Neural progenitor cell (in vitro differentiated cells): ENCODE measurements around the gene PRRC1. TPM values are rescaled to one million over a fixed set of nuclear protein-coding genes. Genes with fewer than 3 reads are reported as not detected.

ENCODE experiments used
- DNase-seq: peaks from one replicate; pipeline ENCODE4 v3.0.0-alpha.2; 2016; ENCODE audit warnings: low spot score
- H2AFZ ChIP-seq: fragments of 200-600 bp; sonication (generic); replicated peaks from 2 replicates; pipeline ENCODE4 v1.6.1; 2016; ENCODE audit warnings: antibody characterized with exemption
- H3F3A ChIP-seq: fragments of 200-600 bp; sonication (generic); 2 replicates; pipeline ENCODE4 v1.6.1; 2016; ENCODE audit warnings: antibody characterized with exemption, low read depth
- H3K27ac ChIP-seq: fragments of 200-600 bp; sonication (generic); 2 replicates; pipeline ENCODE4 v1.5.1; 2016; ENCODE audit warnings: mild to moderate bottlenecking
- H3K27me3 ChIP-seq: fragments of 200-600 bp; sonication (generic); 2 replicates; pipeline ENCODE4 v1.6.1; 2016; ENCODE audit warnings: mild to moderate bottlenecking, moderate library complexity
- H3K36me3 ChIP-seq: fragments of 200-600 bp; sonication (generic); 2 replicates; pipeline ENCODE4 v1.5.1; 2016
- H3K4me1 ChIP-seq: fragments of 200-600 bp; sonication (generic); 2 replicates; pipeline ENCODE4 v1.6.1; 2016; ENCODE audit warnings: mixed run types
- H3K4me2 ChIP-seq: fragments of 200-600 bp; sonication (generic); 2 replicates; pipeline ENCODE4 v1.6.1; 2016
- H3K4me3 ChIP-seq: fragments of 200-600 bp; sonication (generic); 2 replicates; pipeline ENCODE4 v1.5.1; 2016
- H3K79me2 ChIP-seq: fragments of 200-600 bp; sonication (generic); 2 replicates; pipeline ENCODE4 v1.6.1; 2016; ENCODE audit warnings: low read depth
- H3K9ac ChIP-seq: fragments of 200-600 bp; sonication (generic); 2 replicates; pipeline ENCODE4 v1.6.1; 2016
- H3K9me3 ChIP-seq: fragments of 200-600 bp; sonication (generic); 2 replicates; pipeline ENCODE4 v1.5.1; 2016; ENCODE audit warnings: low read depth
- H4K20me1 ChIP-seq: fragments of 200-600 bp; sonication (generic); 2 replicates; pipeline ENCODE4 v1.6.1; 2016; ENCODE audit warnings: low read depth
- H3K27ac Mint-ChIP-seq: 3 replicates; pipeline ENCODE4 v1.8.0; 2021; ENCODE audit warnings: mixed read lengths
- H3K27me3 Mint-ChIP-seq: 2 replicates; pipeline ENCODE4 v1.8.0; 2022; ENCODE audit warnings: low read depth, mild to moderate bottlenecking, inconsistent platforms, moderate library complexity, mixed read lengths; ENCODE audit not compliant: insufficient read depth
- H3K36me3 Mint-ChIP-seq: 3 replicates; pipeline ENCODE4 v1.8.0; 2021; ENCODE audit warnings: mixed read lengths
- H3K4me1 Mint-ChIP-seq: 3 replicates; pipeline ENCODE4 v1.8.0; 2021; ENCODE audit warnings: mixed read lengths
- H3K4me3 Mint-ChIP-seq: 3 replicates; pipeline ENCODE4 v1.8.0; 2021; ENCODE audit warnings: mild to moderate bottlenecking, moderate library complexity, mixed read lengths
- H3K9me3 Mint-ChIP-seq: 3 replicates; pipeline ENCODE4 v1.8.0; 2020; ENCODE audit warnings: mixed read lengths
- CTCF ChIP-seq: fragments of 200-600 bp; sonication (generic); IDR thresholded peaks from 2 replicates; pipeline ENCODE4 v1.5.1; 2017; ENCODE audit warnings: antibody characterized with exemption, mild to moderate bottlenecking
- EZH2 ChIP-seq: fragments of 200-600 bp; sonication (generic); IDR thresholded peaks from 2 replicates; pipeline ENCODE4 v1.6.1; 2017; ENCODE audit warnings: antibody characterized with exemption, mild to moderate bottlenecking, moderate library complexity
- EZH2phosphoT487 ChIP-seq: fragments of 200-600 bp; sonication (generic); IDR thresholded peaks from 2 replicates; pipeline ENCODE4 v1.6.1; 2017; ENCODE audit warnings: antibody characterized with exemption
- total RNA-seq: library from RNA; depleted of rRNA; stranded (reverse); fragments of >200 nt; gene quantifications from 2 replicates; pipeline ENCODE4 v1.2.3, GENCODE V29; 2015; ENCODE audit warnings: low replicate concordance

Gene PRRC1
- total RNA-seq, 1 donor from 2014 or later, result 58.9 TPM

DNA sequence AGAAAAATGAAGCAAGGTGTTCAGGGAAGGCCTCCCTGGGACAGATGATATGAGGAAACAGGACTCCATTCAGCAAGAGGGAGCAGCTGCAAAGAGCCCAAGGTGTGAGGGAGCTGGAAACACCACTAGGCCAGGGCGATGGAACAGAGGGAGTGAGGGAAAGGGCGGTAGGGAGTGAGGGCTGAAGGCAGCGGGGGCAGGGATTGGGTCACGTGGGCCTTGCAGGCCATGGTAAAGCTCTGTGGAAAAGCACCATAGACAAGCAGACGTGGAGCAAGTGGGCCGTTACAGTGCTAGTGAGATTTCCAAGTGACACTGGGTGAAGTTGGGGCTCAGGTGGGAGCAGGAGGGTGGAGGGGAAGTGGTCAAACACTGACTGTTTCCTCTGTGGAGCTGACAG, 10.8 kb upstream of the PRRC1 start:
- Mint-ChIP-seq H3K36me3 (no peaks in the 10 kb centered on the region), H3K4me3 (no peak overlapping the region)
- no peaks in the 10 kb centered on the region for H3K36me3 ChIP-seq

GRCh38 chr5:127508644-127509373, 8.6 kb upstream of the PRRC1 start:
- no peak overlapping the region for H3K4me3 Mint-ChIP-seq
- H3K4me2 ChIP-seq, result no peak overlapping the region
- H3K27me3 ChIP-seq, result no peaks in the 10 kb centered on the region
- H3K9me3 Mint-ChIP-seq, result no peaks in the 10 kb centered on the region
- TF ChIP-seq EZH2phosphoT487 (no peak), EZH2 (no peak), CTCF (no peak)
- H3K4me1 Mint-ChIP-seq, result no peaks in the 10 kb centered on the region
- H3K4me3 ChIP-seq, result no peak overlapping the region
- H3K9ac ChIP-seq, result no peak overlapping the region
- H3K79me2 ChIP-seq, result no peaks in the 10 kb centered on the region
- no peak for DNase-seq
- no peaks in the 10 kb centered on the region for H3K9me3 ChIP-seq
- H4K20me1 ChIP-seq, result no peaks in the 10 kb centered on the region
- H3K36me3 Mint-ChIP-seq, result no peaks in the 10 kb centered on the region
- H3F3A ChIP-seq, result no peaks in the 10 kb centered on the region
- no peak overlapping the region for H3K27ac Mint-ChIP-seq
- peak overlapping the region; percentile 85 for H2AFZ ChIP-seq
- no peaks in the 10 kb centered on the region for H3K27me3 Mint-ChIP-seq
- H3K36me3 ChIP-seq, result no peaks in the 10 kb centered on the region
- no peak overlapping the region for H3K27ac ChIP-seq
- H3K4me1 ChIP-seq, result peaks cover 5% of the 10 kb centered on the region

More for the DNA sequence above, 10.8 kb upstream of the PRRC1 start:
- H3K9ac ChIP-seq, result no peak overlapping the region
- Mint-ChIP-seq H3K9me3 (no peaks in the 10 kb centered on the region), H3K27me3 (no peaks in the 10 kb centered on the region), H3K27ac (no peak overlapping the region), H3K4me1 (no peaks in the 10 kb centered on the region)
- no peaks in the 10 kb centered on the region for H3F3A ChIP-seq
- no peaks in the 10 kb centered on the region for H3K9me3 ChIP-seq
- H4K20me1 ChIP-seq, result no peaks in the 10 kb centered on the region
- no peak overlapping the region for H3K4me2 ChIP-seq
- peaks cover 5% of the 10 kb centered on the region for H3K4me1 ChIP-seq
- H3K27ac ChIP-seq, result no peak overlapping the region
- H2AFZ ChIP-seq, result peak overlapping the region; percentile 45
- H3K79me2 ChIP-seq, result no peaks in the 10 kb centered on the region
- DNase-seq, result no peak
- no peak overlapping the region for H3K4me3 ChIP-seq
- H3K27me3 ChIP-seq, result no peaks in the 10 kb centered on the region
- no peak for TF ChIP-seq EZH2
- no peak for TF ChIP-seq EZH2phosphoT487
- no peak for TF ChIP-seq CTCF

GRCh38 chr5:127513408-127513970, 4.0 kb upstream of the PRRC1 start:
- Mint-ChIP-seq H3K4me1 (peaks cover 6% of the 10 kb centered on the region), H3K9me3 (no peaks in the 10 kb centered on the region), H3K36me3 (no peaks in the 10 kb centered on the region), H3K27ac (no peak overlapping the region), H3K4me3 (no peak overlapping the region), H3K27me3 (peaks cover 2% of the 10 kb centered on the region)
- Histone ChIP-seq H3K36me3 (no peaks in the 10 kb centered on the region), H3K4me1 (peaks cover 5% of the 10 kb centered on the region), H3K4me2 (no peak overlapping the region), H3F3A (peaks cover 6% of the 10 kb centered on the region), H3K9me3 (no peaks in the 10 kb centered on the region), H4K20me1 (peaks cover 9% of the 10 kb centered on the region), H3K27me3 (no peaks in the 10 kb centered on the region), H3K9ac (no peak overlapping the region), H2AFZ (no peak overlapping the region), H3K79me2 (peaks cover 9% of the 10 kb centered on the region), H3K4me3 (no peak overlapping the region), H3K27ac (no peak overlapping the region)
- TF ChIP-seq EZH2, result no peak
- TF ChIP-seq CTCF, result no peak
- no peak for TF ChIP-seq EZH2phosphoT487
- no peak for DNase-seq
